Central memory CD4-positive, alpha-beta T cell (primary cell): ENCODE measurements around the gene SNRPD2.

Experiments
- DNase-seq: peaks from one replicate; pipeline ENCODE4 v3.0.0; 2022

The SNRPD2 gene

DNA sequence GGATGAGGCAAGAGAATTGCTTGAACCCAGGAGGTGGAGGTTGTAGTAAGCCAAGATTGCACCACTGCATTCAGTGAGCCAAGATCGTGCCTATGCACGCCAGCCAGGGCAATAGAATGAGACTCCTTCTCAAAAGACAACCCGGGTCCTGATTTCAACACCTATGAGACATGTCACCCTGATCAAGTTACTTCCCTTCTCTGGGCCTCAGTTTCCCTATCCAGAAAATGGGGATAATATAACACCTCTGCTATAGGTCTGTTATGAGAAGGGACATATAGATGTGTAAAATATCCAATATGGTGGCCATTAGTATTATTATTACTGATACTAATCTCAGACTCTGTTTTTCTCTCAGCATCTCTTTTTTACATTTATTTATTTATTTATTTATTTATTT lies 36.7 kb downstream of the SNRPD2 start:
- DNase-seq: no peak

DNA sequence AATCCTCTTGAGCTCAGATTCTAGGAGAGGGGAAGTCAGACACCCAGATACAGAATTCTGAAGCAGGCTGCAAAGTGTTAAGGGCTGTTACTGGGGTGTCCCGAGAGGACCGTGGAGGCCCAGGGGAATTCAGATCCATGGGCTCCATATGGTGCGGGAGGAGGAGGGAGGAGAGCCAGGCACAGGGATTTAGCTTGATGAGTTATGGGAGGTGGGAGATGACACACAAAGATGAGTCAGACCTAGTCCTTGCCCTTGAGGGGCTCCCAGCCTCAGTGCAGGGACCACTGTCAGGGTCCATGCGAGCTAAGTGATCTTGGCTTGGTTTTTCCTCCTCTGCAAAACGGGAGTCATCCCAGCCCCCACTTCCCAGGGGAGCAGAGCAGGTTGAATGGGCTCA lies 38.1 kb downstream of the SNRPD2 start:
- DNase-seq: no peak

DNA sequence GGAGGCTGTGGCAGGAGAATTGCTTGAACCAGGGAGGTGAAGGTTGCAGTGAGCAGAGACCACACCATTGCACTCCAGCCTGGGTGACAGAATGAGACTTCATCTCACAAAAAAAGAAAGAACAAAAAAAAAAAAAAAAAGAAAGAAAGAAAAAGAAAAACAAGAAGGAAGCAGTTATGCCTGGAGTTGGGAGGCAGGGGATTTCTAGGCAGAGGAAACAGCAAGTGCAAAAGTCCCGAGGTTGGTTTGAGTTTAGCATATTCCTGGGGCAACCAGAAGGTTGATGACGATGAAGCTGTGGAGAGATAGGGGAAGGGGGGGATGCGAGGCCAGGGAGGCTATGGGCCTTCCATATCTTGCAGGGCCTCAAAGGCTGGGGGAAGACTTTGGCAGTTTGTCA lies 41.0 kb downstream of the SNRPD2 start:
- no peak for DNase-seq

DNA sequence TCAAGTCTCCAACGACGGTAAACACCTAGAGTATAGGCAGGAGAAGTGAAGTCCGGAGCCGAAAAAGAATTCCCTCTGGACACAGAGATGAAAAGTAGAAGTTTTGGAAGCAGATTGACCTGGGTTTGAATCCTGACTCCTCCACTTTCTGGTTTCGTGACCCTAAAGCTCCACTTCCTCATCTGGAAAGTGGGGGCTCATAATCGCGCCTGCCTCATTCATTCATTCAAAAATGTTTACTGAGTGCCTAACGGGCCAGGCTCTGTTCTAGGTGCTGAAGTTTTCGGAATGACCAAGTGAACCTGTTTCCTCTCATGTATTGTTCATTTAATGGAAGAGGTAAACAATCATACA lies 45.4 kb downstream of the SNRPD2 start:
- DNase-seq: no peak

DNA sequence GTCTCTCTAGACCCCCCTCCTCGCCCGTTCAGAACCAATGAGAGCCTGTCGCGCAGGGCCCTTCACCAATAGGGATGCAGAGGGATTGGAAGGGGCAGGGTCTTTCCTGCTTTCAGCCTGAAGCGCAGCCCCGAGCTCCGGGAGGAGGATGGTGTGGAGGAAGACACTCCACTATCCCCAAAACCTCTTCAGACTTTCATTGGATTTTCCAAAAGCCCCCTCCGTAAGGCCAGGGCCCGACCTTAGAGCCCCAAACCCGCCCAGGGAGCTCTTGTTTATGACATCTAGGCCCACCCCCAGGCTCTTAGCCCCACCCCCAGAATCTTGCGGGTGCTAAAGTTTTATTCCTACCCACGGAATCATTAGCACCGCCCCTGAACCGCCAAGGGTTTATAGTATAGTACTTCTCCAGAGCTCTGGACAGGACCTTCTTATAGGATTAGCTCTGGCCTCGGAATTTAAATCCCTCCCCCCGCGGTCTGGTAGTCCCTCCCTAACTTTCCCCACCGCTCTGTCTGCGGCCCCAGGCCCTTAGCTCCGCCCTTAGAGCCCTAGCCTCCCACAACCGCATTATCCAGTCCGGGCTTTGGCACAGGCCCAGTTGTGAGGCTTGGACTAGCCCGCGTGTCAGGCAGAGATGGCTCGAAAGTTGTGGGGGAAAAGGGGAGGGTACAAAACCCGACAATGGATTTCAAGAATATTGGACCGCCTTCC lies 46.0 kb downstream of the SNRPD2 start:
- peak; percentile 62 for DNase-seq

DNA sequence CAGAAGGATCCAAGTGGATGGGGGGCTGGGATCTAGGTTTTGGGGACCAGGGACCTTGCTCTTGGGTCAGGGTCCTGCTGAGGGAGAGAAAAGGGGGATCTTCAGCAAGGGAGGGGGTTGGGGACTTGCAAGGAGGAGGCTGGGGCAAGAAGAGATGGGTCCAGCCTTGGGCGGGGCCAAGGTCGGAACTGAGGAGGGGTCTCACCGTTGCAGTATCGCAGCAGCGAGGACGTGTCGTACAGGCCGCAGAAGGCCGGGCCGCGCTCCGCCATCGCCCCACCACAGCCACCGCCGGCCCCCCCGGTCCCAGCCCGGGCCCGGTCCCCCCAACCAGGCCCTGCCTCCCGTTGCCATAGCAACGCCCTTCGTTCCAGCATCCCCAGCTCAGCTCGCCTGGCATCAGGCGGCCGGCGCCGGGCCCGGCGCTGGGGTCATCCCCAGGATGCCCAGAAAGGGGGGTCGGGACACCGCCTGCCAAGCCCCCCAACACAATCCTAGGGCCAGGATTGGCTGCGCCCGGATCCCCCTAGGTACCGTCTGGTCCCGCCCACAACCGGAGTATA lies 46.6 kb downstream of the SNRPD2 start:
- DNase-seq: no peak

DNA sequence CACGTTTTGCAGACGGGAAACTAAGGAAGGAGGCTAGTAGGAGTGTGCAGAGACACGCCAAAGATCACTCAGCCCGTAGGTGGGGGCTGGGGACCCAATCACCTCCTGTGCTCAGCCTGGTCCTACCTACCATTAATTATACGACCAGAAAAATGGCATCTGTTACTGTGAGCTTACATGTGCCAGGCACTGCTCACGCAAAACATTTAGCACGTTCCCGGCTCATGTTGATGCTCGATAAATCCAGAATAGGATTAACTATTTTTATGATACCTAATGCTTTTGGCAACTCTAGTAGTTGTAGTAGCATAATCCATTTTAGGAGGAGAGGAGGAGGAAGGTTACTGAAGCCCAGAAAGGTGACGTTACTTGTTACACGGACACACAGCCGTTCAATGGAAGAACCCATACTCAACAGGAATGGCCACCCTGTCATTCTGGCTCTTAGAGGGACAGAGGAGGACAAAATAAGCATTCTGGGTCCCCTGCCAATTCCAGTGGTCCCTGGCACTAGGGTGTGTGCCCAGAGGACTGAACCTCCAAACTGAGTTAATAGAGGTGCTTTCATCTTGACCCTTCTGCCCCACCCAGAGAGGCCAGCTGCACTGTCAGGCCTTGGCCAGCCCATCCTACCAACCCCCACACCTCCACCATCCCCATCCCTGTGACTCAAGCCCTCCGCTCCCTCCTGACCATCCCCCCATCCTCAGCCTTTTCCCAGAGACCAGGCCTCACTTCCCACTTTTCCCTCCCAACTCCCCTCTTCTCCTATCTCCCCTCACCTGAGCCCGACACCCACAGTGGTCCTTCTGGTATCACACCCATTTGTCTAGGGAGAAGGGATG lies 47.6 kb downstream of the SNRPD2 start:
- no peak for DNase-seq

DNA sequence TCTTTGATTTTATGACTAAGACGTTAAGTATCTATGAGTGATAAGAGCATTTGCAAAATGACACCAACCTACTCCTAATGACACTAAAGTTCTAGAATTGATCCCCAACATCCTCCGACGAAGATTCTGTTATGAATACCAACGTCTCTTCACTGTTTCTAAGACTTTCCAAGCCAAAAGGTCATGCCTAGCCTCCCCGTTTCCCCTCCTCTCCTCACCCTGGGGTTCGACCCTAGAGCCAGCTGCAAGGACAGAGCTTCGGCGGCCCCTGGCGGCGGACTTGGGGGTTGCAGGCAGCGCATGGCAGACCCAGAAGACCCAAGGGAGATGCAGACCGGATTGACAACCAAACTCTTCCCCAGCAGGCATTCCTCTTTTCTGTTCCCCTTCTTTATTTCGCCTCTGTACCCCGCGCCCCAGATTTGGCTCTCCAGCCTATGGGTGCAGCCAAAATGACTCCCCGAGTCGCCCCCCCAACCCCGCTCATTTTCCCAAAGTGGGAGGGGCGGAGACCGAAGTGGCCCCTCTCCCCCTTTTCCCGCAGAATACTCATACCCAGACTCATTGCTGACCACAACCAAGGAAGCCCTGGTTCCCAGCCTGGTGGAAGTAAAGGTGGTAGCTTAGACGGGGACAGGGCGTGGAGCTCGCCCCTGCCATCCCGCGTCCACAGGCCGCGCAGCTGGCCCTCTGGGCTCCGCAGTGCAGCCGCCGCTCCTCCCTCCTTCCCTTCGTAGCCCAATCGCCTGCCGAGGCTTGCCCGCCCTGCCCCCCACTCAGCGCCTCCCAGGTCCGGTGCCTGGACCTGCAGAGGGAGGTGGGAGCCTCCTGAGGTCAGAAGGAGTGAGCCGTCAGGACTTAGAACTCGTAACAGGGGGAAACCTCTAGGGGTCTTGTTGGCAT lies 48.5 kb downstream of the SNRPD2 start:
- DNase-seq: peak; percentile 84

DNA sequence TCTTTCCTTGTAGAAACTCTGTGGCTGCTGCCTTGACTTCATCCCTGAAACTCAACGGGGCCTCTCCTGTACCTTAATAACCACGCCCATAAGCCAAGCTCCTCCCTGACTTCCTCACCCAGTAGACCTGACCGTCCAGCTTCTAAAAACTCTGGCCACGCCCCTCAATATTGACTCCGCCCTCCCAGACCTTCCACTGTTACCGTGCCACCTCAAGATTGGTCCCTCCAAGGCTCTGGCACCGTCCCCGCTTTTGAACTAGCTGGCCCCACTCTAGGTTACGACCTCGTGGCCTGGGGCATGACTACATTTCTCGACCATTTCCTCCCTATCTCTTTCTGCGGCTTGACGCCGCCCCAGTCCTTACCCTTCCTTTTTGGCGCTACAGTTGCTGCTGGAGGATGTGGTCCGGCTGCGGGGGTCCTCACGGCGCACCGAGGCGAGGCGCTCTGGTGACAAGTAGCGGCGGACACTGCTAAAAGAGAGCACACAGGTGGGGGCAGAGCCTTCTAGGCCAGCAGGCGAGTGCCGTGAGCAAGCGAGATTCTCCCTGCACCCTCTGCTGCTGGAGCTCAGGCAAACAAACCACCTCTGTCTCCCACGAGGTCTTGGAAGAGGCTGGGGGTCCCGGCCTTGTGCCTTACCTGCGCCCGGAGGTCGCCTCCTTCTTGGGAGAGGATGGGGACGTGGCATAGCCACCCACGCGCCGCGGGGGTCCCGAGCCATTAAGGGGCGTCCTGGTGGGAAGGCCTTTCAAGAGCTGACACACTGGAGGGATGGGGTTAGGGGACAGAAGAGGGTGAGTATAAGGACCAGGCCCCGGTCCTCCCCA lies 50.3 kb downstream of the SNRPD2 start:
- peak; percentile 33 for DNase-seq

DNA sequence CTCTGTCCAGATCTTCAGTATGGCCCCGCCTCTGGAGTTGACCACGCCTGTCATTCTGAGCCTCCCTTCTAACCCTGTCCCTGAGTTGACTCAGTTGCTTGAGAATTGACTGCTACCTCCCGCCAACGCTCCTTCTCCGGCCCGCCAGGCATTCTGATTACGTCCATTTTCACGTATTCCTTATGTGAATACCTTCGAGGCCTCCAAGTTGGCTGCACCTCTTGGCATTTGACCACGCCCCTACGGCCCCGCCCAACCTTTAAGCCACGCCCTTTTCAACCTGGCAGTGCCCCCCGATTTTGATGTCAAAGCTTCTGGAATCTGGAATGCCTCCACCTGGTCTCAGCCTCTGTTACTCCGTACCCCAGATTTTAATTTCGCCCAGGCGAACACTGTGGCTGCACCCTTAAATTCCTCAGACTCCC lies 50.9 kb downstream of the SNRPD2 start:
- no peak for DNase-seq

DNA sequence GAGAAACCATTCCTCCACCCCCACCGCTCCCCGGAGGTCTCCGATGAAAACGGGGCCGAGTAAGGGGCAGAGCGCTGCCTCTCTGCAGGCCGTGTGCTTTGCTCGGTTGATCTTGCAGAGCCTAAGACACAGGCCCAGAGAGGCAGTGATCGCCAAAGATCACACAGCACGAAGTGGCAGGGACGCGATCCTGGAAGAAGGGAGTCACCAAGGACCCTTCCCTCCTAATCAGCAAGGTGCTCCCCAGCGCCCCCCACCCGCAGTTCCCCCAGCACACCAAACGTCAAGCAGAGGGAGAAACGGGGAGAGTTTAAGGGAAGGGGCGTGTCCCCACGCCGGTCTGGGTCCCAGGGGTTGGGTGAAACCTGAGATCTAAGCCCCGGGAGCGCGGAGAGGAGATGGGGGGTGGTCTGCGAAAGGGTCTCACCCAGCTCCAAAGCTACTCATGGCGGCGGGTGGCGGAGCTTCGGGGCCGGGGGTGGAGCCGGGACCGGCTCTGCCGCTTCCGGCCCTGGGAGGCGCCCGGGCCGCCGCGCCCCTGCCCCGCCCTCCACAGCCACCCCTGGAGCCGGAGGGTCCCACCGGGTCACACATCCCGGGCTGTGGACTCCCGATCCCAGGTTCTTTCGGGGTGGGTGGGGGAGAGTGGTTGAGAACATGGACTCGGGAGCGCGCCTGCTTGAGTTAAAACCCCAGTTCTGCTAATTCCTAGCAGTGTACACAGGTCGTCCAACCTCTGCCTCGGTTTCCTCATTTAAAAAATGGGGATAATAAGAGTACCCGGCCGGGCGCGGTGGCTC lies 52.6 kb downstream of the SNRPD2 start, which contains the start of gene EML2:
Gene EML2, minus strand, starts transcription at position 468 of the 800 bp plus-strand sequence. Its CDS starts 21 bp downstream, at position 447.
- peak; percentile 37 for DNase-seq

DNA sequence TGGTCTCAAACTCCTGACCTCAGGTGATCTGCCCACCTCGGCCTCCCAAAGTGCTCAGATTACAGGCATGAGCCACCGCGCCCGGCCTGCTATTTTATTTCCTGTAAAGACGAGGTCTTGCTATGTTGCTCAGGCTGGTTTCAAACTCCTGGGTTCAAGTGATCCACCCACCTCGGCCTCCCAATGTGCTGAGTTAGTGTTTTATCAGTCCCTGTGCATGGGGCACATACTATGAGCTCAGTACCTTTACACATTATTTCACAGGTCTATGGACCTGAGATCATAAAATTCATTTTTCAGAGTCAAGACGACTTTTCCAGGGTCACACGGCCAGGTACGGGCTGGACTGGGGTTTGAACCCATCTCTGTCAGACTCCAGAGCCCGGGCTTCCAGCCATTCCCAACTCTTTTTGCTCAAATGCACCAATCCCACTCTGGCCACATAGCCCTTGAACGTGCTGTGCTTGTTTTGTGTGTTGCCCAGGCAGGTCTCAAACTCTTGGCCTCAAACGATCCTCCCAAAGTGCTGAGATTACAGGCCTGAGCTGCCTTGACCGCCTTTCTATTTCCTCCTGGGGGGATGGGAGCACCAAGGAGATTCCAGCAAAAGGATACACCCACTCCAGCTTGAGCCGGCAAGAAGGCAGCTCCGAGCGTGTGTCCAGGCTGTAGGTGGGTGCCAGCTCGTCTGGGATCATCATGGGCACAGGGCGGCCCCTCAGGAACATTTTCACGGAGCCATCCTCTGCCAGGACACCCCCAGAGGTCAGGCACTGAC lies 53.7 kb downstream of the SNRPD2 start:
- no peak for DNase-seq
